CD4-positive, alpha-beta T cell treated with Interleukin-15 for 4 hours (primary cell): ENCODE measurements around the gene SNAPC1.
A peak's percentile ranks its signal among the peaks of the same experiment; 100 is the strongest.
"Not testable (repeated sequence)": the region's sequence is repeated elsewhere in the genome, so short reads cannot be mapped to it uniquely, and the experiment has no call there.

ENCODE experiments used
- DNase-seq: peaks from one replicate; pipeline ENCODE4 v3.0.0-alpha.2; 2020; ENCODE audit warnings: low spot score

SNAPC1 gene

GRCh38 chr14:61750708-61751474, 11.3 kb upstream of the SNAPC1 start:
- peak; percentile 67 for DNase-seq

DNA sequence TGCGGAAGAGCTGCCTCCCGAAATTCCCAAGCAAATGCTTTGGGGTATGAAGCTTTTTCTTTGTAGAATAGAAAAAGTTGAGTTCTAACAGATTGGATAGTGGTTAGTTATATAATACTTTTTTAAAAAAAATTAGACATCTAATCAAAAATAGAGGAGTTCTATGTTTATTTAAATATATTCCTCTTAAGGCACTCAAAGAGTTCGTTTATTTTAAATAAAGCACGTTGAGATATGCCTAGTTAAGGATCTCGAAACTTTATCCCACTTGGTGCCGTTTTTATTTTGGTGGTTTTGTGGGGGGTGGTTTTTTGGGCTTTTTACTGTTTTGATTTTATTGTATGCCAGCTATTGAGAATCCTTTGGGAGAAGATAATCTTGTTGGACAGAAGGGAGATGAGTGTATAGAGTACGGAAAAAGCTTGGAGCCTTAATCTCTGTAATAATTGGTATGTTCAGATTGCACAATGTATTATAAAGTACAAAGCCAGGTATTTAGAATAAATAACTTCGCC, 10.7 kb upstream of the SNAPC1 start:
- no peak for DNase-seq

DNA sequence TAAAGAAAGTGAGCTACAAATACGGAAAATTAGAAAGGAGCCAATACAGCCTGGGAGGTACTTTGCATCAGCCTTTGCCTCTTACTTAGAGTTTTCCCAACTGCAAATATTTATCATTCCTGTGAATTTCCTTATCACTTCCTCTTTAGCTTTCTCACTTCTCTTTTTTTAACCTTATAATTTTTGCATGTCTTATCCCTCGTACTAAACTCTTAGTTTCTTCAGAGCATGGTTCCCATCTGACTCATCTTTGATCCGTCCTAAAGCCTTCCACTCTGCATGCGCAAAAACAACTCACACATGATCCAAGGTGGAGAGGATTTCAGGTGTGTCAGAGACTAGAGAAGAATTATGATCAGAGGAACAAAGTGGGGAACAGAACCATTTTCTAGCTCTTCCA, 9.6 kb upstream of the SNAPC1 start:
- DNase-seq, result no peak

- DNase-seq, result no peak
Observed at GRCh38 chr14:61753631-61754030, 8.6 kb upstream of the SNAPC1 start.

DNA sequence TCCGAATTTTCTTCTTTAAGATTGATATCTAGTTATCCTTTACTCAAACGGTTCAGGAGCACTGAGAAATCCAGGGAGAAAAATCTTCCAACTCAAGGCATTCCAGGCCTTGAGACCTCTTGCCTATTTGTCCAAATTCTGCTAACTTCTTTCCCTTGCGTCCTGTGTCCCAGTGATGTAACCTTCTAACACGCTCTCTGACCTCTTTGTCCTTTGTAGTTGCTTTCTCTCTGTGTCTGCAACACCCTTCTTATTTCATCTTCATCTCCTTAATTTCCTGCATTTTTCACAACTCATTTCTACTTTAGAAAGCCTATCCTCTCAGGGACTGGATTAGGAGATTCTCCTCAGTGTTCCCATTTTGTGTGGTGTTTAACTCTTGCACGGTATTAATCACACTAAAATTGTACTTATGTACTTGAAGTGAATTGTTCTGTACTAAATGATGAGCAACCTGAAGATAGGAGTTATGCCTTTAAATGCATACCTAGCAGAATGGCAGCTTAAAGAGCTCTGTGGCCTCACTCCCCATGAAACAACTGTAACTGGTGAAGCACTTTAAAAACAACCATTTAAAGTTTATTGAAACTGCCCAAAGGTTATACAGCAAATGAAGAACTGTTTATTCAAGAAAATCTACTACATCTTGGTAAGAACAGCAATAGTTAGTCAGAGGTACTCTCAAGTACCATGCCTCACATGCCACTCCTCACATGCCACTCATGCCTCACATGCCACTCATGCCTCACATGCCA, 7.4 kb upstream of the SNAPC1 start:
- no peak for DNase-seq

- not testable (repeated sequence) for DNase-seq
Observed at GRCh38 chr14:61755382-61755742, 6.9 kb upstream of the SNAPC1 start.

DNA sequence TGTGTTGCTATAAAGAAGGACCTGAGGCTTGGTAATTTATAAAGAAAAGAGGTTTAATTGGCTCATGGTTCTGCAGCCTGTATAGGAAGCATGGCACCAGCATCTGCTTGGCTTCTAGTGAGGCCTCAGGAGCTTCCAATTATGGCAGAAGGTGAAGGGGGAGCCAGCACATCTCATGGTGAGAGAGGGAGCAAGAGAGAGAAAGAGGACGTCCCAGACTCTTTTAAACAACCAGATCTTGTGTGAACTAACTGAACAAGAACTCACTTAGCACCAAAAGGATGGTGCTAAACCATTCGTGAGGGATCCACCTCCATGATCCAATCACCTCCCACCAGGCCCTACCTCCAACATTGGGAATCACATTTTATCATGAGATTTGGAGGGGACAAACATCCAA, 6.1 kb upstream of the SNAPC1 start:
- no peak for DNase-seq

DNA sequence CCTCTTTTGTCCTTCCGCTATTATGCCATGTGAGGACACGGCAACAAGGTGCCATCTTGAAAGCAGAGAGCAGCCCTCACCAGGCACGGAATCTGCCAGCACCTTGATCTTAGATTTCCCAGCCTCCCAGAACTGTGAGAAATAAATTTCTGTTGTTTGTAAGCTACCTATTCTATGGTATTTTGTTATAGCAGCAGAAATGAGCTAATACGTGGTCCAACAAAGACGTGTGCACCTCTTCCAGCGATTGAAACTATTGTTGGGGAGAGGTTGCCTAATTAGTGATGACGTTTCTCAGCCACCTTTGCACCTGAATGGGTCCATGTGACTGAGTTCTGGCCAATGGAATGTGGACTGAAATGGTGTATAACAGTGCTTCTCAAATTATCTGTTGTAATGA, 2.3 kb upstream of the SNAPC1 start:
- DNase-seq, result no peak

GRCh38 chr14:61761557-61761956, 663 bp upstream of the SNAPC1 start:
- DNase-seq, result no peak

GRCh38 chr14:61764342-61765122, 2.3 kb downstream of the SNAPC1 start:
- no peak for DNase-seq

DNA sequence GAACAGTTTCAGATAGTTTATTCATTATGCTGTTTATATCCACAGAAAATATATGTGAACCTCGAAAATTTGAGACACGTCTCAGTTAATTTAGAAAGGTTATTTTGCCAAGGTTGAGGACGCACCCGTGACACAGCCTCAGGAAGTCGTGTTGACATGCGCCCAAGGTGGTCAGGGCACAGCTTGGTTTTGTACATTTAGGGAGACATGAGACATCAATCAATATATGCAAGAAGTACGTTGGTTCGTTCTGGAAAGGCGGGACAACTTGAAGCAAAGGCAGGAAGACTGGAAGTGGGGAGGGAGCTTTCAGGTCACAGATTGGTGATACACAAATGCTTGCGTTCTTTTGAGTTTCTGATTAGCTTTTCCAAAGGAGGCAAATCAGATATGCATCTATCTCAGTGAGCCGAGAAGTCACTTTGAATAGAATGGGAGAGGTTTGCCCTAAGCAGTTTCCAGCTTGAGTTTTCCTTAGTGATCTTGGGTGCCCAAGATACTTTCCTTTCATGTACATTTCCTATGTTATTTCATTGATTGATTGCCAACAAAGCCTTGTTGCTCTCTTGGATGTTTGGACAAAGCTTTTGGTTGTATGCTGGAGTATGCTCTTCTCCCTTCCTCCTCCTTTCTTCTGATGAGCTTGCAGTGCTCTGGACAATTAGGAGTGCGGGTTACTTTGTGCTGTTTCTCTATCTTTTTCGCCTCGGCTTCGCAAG, 3.2 kb downstream of the SNAPC1 start:
- no peak for DNase-seq

GRCh38 chr14:61766151-61766550, 3.9 kb downstream of the SNAPC1 start:
- no peak for DNase-seq

- DNase-seq, result no peak
Observed at GRCh38 chr14:61768240-61768639, 6.0 kb downstream of the SNAPC1 start.

DNA sequence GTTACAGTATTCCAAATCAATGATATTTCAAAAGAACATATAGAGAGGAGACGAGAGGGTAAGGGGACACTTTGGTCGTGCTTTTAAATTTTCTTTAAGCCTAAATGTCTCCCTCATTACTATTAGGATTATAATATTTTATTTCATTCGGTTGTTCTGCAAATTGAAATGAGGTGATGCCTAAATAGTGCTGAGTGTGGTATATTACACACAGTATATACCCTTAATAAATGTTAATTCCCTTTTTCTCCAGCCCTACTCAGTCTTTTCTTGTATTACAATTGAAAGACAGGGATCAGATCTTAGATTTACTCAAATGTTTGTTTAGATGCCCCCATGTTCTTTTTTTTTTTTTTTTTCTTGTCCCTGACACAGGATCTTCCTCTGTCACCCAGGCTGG, 7.7 kb downstream of the SNAPC1 start:
- no peak for DNase-seq

DNA sequence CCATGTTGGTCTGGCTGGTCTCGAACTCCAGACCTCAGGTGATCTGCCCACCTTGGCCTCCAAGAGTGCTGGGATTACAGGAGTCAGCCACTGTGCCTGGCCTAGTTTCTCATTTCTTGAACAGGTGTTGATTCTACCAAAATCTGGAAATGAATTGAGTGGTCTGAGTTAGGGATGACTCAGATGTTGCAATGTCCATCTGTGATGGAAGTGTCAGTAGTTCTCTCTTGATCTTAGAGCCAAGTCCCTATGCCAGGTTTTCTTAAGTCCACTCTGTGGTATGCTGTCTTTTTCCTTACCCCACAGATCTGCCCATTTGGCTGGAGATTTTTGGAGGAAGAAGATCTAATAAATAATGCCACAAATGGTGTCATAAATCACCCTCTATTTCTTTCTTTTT, 12.6 kb downstream of the SNAPC1 start:
- DNase-seq, result no peak

- DNase-seq, result peak; percentile 17
Observed at GRCh38 chr14:61780125-61780524, 17.9 kb downstream of the SNAPC1 start.

DNA sequence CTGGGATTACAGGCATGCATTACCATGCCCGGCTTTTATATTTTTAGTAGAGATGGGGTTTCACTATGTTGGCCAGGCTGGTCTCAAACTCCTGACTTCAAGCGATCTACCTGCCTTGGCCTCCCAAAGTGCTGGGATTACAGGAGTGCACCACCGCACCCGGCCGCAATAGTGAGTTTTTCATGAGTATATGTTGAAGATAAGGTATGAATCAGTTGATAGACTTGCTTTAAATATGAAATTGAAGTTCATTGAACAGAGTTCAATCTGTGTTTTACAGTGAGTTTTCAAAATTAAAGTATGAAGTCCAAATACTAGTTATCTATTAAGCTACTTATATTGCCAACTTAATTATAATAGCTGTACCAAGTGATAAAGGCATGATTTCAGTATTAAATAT, 35.1 kb downstream of the SNAPC1 start:
- DNase-seq, result no peak

GRCh38 chr14:61802010-61802568, 39.9 kb downstream of the SNAPC1 start:
- DNase-seq, result no peak

GRCh38 chr14:61803755-61804154, 41.5 kb downstream of the SNAPC1 start:
- DNase-seq, result no peak

- DNase-seq, result no peak
Observed at GRCh38 chr14:61805451-61805850, 43.2 kb downstream of the SNAPC1 start.

DNA sequence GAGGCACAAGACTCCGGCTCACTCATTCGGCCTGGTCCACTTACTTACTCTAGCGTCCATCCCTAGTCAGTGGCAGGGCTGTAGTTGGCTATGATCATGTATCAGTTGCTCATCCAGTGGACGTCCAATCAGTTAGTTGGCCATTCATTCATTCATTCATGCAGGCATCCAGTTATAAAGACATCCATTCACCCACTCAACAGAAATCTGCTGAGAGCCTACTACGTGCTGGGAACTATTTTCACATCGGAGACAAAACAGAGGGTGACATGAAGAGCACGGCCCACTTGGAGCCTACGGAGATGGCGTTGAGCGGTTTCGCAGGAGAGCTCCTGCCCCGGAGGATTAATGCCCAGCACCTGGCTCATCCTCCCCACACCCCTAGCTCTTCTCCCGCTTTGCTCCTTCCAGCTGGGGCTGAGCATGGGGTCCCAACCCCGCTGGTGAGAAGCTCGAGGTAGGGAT, 49.7 kb downstream of the SNAPC1 start:
- DNase-seq, result no peak
